Mesendoderm (in vitro differentiated cells): ENCODE data around the gene ANKS1B.
A peak's percentile ranks its signal among the peaks of the same experiment; 100 is the strongest.

Experiments used
- DNase-seq: peaks from one replicate; pipeline ENCODE4 v3.0.0; 2013
- H2AK5ac ChIP-seq: 2 replicates; pipeline ENCODE4 v1.6.1; 2013; ENCODE audit warnings: low read length, inconsistent platforms
- H2BK120ac ChIP-seq: 2 replicates; pipeline ENCODE4 v1.6.1; 2013; ENCODE audit warnings: low read depth, mild to moderate bottlenecking, low read length, moderate library complexity, mixed read lengths
- H2BK15ac ChIP-seq: replicated peaks from 2 replicates; pipeline ENCODE4 v1.6.1; 2013; ENCODE audit warnings: low read depth, mild to moderate bottlenecking, moderate library complexity
- H2BK5ac ChIP-seq: 2 replicates; pipeline ENCODE4 v1.6.1; 2013; ENCODE audit warnings: low read length, inconsistent platforms
- H3K18ac ChIP-seq: 2 replicates; pipeline ENCODE4 v1.6.1; 2013; ENCODE audit warnings: mild to moderate bottlenecking, low read length, mixed read lengths
- H3K23ac ChIP-seq: one replicate; pipeline ENCODE4 v1.6.1; 2013; ENCODE audit warnings: low read length
- H3K27ac ChIP-seq: 2 replicates; pipeline ENCODE4 v1.5.1; 2013; ENCODE audit warnings: low read depth, mild to moderate bottlenecking, inconsistent platforms, low read length, moderate library complexity
- H3K27me3 ChIP-seq: 2 replicates; pipeline ENCODE4 v1.6.1; 2013; ENCODE audit warnings: low read length, control low read depth, mild to moderate bottlenecking, inconsistent platforms; ENCODE audit not compliant: insufficient read depth, poor library complexity
- H3K36me3 ChIP-seq: 2 replicates; pipeline ENCODE4 v1.6.1; 2013; ENCODE audit warnings: low read length, inconsistent platforms; ENCODE audit not compliant: control insufficient read depth, insufficient read depth
- H3K4ac ChIP-seq: one replicate; pipeline ENCODE4 v1.6.1; 2013; ENCODE audit warnings: low read depth, mild to moderate bottlenecking, low read length, moderate library complexity
- H3K4me1 ChIP-seq: 2 replicates; pipeline ENCODE4 v1.6.1; 2013; ENCODE audit warnings: low read depth, low read length, inconsistent platforms; ENCODE audit not compliant: control insufficient read depth
- H3K4me2 ChIP-seq: 2 replicates; pipeline ENCODE4 v1.6.1; 2013; ENCODE audit warnings: low read length
- H3K4me3 ChIP-seq: 2 replicates; pipeline ENCODE4 v1.5.1; 2013; ENCODE audit warnings: mild to moderate bottlenecking, low read length
- H3K56ac ChIP-seq: one replicate; pipeline ENCODE4 v1.6.1; 2013; ENCODE audit warnings: low read length
- H3K79me1 ChIP-seq: 2 replicates; pipeline ENCODE4 v1.6.1; 2013; ENCODE audit warnings: low read length, inconsistent platforms
- H3K79me2 ChIP-seq: 2 replicates; pipeline ENCODE4 v1.6.1; 2013; ENCODE audit warnings: mild to moderate bottlenecking, low read length; ENCODE audit not compliant: control insufficient read depth, insufficient read depth
- H3K9ac ChIP-seq: 2 replicates; pipeline ENCODE4 v1.6.1; 2013; ENCODE audit warnings: low read length, inconsistent platforms
- H4K5ac ChIP-seq: one replicate; pipeline ENCODE4 v1.6.1; 2013; ENCODE audit warnings: low read length
- H4K8ac ChIP-seq: one replicate; pipeline ENCODE4 v1.6.1; 2013; ENCODE audit warnings: low read depth, mild to moderate bottlenecking, control low read depth, low read length, moderate library complexity
- WGBS: extraction: QIAGEN DNeasy Blood & Tissue Kit; methylation state at CpG from one replicate; pipeline ENCODE4 v1.1.7; 2013; ENCODE audit warnings: low lambda C conversion rate, missing lambda C conversion rate; ENCODE audit not compliant: insufficient coverage; ENCODE audit errors: extremely low coverage; 5-methylcytosine and 5-hydroxymethylcytosine counted together

ANKS1B gene

DNA sequence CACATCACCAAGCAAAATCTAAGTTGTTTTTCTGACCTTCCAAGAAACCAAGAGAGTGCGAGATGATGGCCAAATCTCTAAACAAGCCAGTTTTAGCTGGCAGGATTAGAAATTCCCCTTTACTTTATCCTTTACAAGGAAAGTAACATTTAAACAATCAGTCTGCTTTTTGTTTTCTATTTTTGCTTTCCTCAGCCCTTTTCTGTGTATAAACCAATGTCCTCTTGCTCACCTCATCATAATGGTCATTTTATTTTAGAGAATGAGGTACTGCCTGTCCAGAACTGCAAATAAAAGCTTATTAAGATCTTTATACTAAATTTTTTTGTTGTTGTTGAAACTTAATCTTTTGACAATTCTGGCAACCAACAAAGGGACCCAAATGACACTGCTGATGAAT is 779.6 kb downstream of the ANKS1B start:
- Histone ChIP-seq H3K4me3 (no peak overlapping the region), H4K5ac (no peak overlapping the region), H2BK5ac (no peak overlapping the region), H3K4me2 (no peak overlapping the region), H3K18ac (no peak overlapping the region), H2AK5ac (no peak overlapping the region), H3K9ac (no peak overlapping the region), H4K8ac (no peak overlapping the region), H2BK15ac (no peak overlapping the region), H3K27ac (no peak overlapping the region), H3K79me2 (no peaks in the 10 kb centered on the region), H2BK120ac (no peak overlapping the region), H3K23ac (no peak overlapping the region), H3K27me3 (no peaks in the 10 kb centered on the region), H3K79me1 (no peaks in the 10 kb centered on the region), H3K4me1 (no peaks in the 10 kb centered on the region), H3K56ac (no peak overlapping the region), H3K36me3 (no peaks in the 10 kb centered on the region), H3K4ac (no peak overlapping the region)
- DNase-seq, result no peak
- WGBS, result no CpG with 5 or more reads among the region's 1 CpG

DNA sequence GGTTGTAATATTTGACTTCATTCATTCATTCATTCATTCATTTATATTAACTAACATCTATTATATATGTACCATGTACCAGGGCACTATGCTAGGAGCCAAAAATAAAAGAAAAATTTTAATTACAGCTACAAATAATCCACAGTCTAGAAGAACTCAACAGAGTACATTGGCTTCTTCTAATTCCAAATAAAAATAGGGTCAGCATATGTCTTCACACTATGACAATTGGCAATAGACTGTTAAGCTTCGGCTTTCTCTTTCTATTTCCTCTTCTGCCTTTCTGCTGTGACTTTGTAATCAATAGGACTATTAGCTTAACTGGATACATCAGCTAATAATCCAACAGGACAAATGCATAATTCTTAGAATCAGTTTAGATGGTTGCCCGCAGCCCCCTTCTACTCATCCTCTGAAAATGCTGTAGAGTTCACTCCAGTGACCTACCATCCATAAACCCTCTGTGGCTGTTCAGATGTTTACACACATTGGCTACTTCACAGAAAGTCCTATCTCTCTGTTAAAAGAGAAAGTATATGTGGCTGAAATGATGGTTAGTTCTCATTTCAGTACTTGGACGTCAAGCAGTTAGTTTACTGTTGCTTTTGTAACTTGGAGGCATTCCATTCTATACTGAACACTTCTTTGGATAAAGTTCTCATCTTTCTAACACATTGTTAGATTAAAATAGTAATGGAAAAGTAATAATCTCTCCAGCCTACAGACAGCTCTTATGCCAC is 782.7 kb downstream of the ANKS1B start:
- no peak overlapping the region for H3K4me2 ChIP-seq
- no peak overlapping the region for H4K8ac ChIP-seq
- H3K79me2 ChIP-seq, result no peaks in the 10 kb centered on the region
- no peak overlapping the region for H3K4me3 ChIP-seq
- no peak overlapping the region for H3K18ac ChIP-seq
- no peaks in the 10 kb centered on the region for H3K27me3 ChIP-seq
- H2BK15ac ChIP-seq, result no peak overlapping the region
- H2BK5ac ChIP-seq, result no peak overlapping the region
- H2BK120ac ChIP-seq, result no peak overlapping the region
- no peak for DNase-seq
- H4K5ac ChIP-seq, result no peak overlapping the region
- no peak overlapping the region for H3K4ac ChIP-seq
- no peak overlapping the region for H3K23ac ChIP-seq
- no peak overlapping the region for H2AK5ac ChIP-seq
- WGBS, result no CpG with 5 or more reads among the region's 3 CpGs
- H3K27ac ChIP-seq, result no peak overlapping the region
- no peaks in the 10 kb centered on the region for H3K79me1 ChIP-seq
- H3K9ac ChIP-seq, result no peak overlapping the region
- no peaks in the 10 kb centered on the region for H3K36me3 ChIP-seq
- no peak overlapping the region for H3K56ac ChIP-seq
- no peaks in the 10 kb centered on the region for H3K4me1 ChIP-seq

DNA sequence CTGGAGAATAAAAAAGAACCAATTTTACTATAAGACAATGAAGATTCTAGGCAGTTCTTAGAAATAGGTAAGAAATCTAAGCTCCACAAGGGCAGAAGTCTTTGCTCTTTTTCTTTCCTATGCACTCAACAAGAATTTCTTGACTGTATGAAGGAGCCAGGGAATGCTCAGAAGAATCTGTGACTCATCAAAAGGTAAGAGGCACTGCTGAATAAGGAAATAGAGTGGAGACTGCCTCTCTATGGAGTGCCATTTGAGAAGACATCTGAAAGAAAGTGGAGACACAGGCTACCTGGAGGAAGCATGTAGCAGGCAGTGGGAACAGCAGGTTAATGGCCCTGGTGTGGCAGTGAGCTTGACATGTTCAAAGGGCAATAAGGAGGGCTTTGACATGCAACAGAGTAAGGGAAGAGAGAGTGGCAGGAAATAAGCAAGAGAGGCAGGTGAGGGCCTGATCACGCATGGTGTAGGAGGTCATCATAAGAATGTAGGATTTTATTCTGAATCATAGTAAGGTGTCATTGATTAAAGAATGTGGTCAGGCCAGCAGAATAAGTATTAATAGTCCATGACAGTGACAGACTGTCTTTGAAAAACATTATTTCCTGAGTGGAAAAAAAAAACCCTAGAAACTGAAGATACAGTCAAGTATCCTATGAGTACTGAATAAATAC is 783.9 kb downstream of the ANKS1B start:
- Histone ChIP-seq H2AK5ac (no peak overlapping the region), H3K4me3 (no peak overlapping the region), H2BK5ac (no peak overlapping the region), H3K56ac (no peak overlapping the region), H4K5ac (no peak overlapping the region), H3K18ac (no peak overlapping the region), H2BK120ac (no peak overlapping the region), H3K79me2 (no peaks in the 10 kb centered on the region), H3K23ac (no peak overlapping the region), H3K4me1 (no peaks in the 10 kb centered on the region), H3K4ac (no peak overlapping the region), H3K27me3 (no peaks in the 10 kb centered on the region), H3K9ac (no peak overlapping the region), H4K8ac (no peak overlapping the region), H3K27ac (no peak overlapping the region), H3K36me3 (no peaks in the 10 kb centered on the region), H3K4me2 (no peak overlapping the region), H3K79me1 (no peaks in the 10 kb centered on the region), H2BK15ac (no peak overlapping the region)
- peak; percentile 49 for DNase-seq
- no CpG with 5 or more reads among the region's 1 CpG for WGBS

DNA sequence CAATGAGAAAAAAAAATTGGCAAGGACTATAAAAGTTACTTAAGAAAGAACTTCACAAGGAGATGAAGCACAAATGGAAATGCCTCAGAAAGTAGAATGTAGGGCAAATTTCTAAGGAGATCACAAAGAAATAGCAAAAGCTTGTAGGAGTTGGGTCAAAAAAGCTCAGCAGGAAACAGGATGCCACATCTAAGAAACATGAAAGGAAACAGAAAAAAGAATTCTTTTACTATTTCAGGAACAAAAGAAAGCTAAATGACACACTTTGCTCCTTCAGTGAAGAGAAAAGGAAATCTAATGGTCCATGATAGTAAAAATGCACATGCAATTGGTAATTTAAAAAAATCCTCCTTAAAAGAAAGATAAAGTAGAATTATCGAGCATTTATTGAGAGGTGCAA is 789.3 kb downstream of the ANKS1B start:
- H3K56ac ChIP-seq, result no peak overlapping the region
- H3K4me3 ChIP-seq, result no peak overlapping the region
- no CpG with 5 or more reads among the region's 1 CpG for WGBS
- no peaks in the 10 kb centered on the region for H3K36me3 ChIP-seq
- no peaks in the 10 kb centered on the region for H3K79me1 ChIP-seq
- no peak overlapping the region for H4K8ac ChIP-seq
- DNase-seq, result no peak
- H2AK5ac ChIP-seq, result no peak overlapping the region
- no peak overlapping the region for H3K18ac ChIP-seq
- H2BK120ac ChIP-seq, result no peak overlapping the region
- H2BK5ac ChIP-seq, result no peak overlapping the region
- H3K9ac ChIP-seq, result no peak overlapping the region
- no peak overlapping the region for H3K23ac ChIP-seq
- no peak overlapping the region for H3K27ac ChIP-seq
- H4K5ac ChIP-seq, result no peak overlapping the region
- no peaks in the 10 kb centered on the region for H3K4me1 ChIP-seq
- no peak overlapping the region for H3K4ac ChIP-seq
- no peaks in the 10 kb centered on the region for H3K27me3 ChIP-seq
- H3K79me2 ChIP-seq, result no peaks in the 10 kb centered on the region
- no peak overlapping the region for H2BK15ac ChIP-seq
- no peak overlapping the region for H3K4me2 ChIP-seq

DNA sequence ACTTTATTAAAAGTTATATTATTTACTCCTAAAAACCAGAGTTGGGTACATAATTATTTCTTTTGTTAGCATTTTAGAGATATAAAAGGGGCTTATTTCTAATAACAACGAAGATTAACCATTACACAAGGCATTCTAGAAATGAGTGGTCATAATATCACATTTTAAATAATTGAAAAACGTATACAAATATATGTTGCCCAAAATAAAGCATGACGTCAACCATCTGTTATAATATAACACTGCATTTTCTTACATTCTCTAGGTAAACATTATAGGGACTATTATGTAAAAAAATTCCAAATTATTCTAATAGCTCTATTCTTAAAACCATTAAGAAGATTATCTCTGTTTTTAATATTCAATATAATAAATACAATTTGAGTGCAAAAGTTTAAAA is 792.2 kb downstream of the ANKS1B start:
- H3K36me3 ChIP-seq, result no peaks in the 10 kb centered on the region
- H3K4ac ChIP-seq, result no peak overlapping the region
- H3K18ac ChIP-seq, result no peak overlapping the region
- H3K4me2 ChIP-seq, result no peak overlapping the region
- no peak overlapping the region for H2BK120ac ChIP-seq
- whole genome bisulfite sequencing, result no CpG with 5 or more reads among the region's 3 CpGs
- no peak overlapping the region for H2AK5ac ChIP-seq
- no peaks in the 10 kb centered on the region for H3K27me3 ChIP-seq
- H2BK5ac ChIP-seq, result no peak overlapping the region
- H4K5ac ChIP-seq, result no peak overlapping the region
- H3K79me2 ChIP-seq, result no peaks in the 10 kb centered on the region
- no peaks in the 10 kb centered on the region for H3K79me1 ChIP-seq
- H3K56ac ChIP-seq, result no peak overlapping the region
- no peaks in the 10 kb centered on the region for H3K4me1 ChIP-seq
- no peak overlapping the region for H2BK15ac ChIP-seq
- no peak overlapping the region for H3K4me3 ChIP-seq
- no peak for DNase-seq
- H4K8ac ChIP-seq, result no peak overlapping the region
- H3K9ac ChIP-seq, result no peak overlapping the region
- no peak overlapping the region for H3K27ac ChIP-seq
- H3K23ac ChIP-seq, result no peak overlapping the region
